GM15510 (cell line): Measurements from ENCODE around the gene PTPRT.

Source experiments
- POLR2A ChIP-seq: IDR thresholded peaks from 3 replicates; pipeline ENCODE4 v1.6.1; 2011; ENCODE audit warnings: borderline replicate concordance; ENCODE audit not compliant: insufficient read length; ENCODE audit errors: extremely low read depth

The PTPRT gene

GRCh38 chr20:43189554-43190331, at the start of gene PTPRT:
PTPRT (minus strand) TSS chr20:43189906; CDS start chr20:43189733, 173 bp downstream.
- no peak for TF ChIP-seq POLR2A

GRCh38 chr20:43238833-43239232, 49.1 kb upstream of the PTPRT start:
- TF ChIP-seq POLR2A: no peak

- TF ChIP-seq POLR2A: no peak
These were observed 48.6 kb upstream of the PTPRT start for GRCh38 chr20:43238266-43238665.

- TF ChIP-seq POLR2A: no peak
These were observed 48.0 kb upstream of the PTPRT start for GRCh38 chr20:43237651-43238168.

GRCh38 chr20:43235998-43236397, 46.3 kb upstream of the PTPRT start:
- TF ChIP-seq POLR2A: no peak

- no peak for TF ChIP-seq POLR2A
These were observed 42.1 kb upstream of the PTPRT start for GRCh38 chr20:43231829-43232228.

- TF ChIP-seq POLR2A: no peak
These were observed 40.0 kb upstream of the PTPRT start for GRCh38 chr20:43229696-43230095.

- TF ChIP-seq POLR2A: no peak
These were observed 30.9 kb upstream of the PTPRT start for GRCh38 chr20:43220612-43221011.

- no peak for TF ChIP-seq POLR2A
These were observed 21.2 kb upstream of the PTPRT start for GRCh38 chr20:43210901-43211300.

GRCh38 chr20:43209831-43210230, 20.1 kb upstream of the PTPRT start:
- no peak for TF ChIP-seq POLR2A

GRCh38 chr20:43205699-43206098, 16.0 kb upstream of the PTPRT start:
- no peak for TF ChIP-seq POLR2A

GRCh38 chr20:43202100-43202499, 12.4 kb upstream of the PTPRT start:
- TF ChIP-seq POLR2A: no peak

- TF ChIP-seq POLR2A: no peak
These were observed 8.9 kb upstream of the PTPRT start for GRCh38 chr20:43198607-43199006.

- no peak for TF ChIP-seq POLR2A
These were observed 6.5 kb upstream of the PTPRT start for GRCh38 chr20:43196243-43196642.

- no peak for TF ChIP-seq POLR2A
These were observed 4.4 kb upstream of the PTPRT start for GRCh38 chr20:43194137-43194536.

GRCh38 chr20:43193443-43193842, 3.7 kb upstream of the PTPRT start:
- TF ChIP-seq POLR2A: no peak
